NCI-H2029 treated with DMSO at 0.1 percent for 48 hours (cell line): Measurements from ENCODE around the gene CALML3.

Source experiments
- DNase-seq: peaks from one replicate; lab custom pipeline; 2025; lab: John Stamatoyannopoulos, UW

Gene CALML3

DNA sequence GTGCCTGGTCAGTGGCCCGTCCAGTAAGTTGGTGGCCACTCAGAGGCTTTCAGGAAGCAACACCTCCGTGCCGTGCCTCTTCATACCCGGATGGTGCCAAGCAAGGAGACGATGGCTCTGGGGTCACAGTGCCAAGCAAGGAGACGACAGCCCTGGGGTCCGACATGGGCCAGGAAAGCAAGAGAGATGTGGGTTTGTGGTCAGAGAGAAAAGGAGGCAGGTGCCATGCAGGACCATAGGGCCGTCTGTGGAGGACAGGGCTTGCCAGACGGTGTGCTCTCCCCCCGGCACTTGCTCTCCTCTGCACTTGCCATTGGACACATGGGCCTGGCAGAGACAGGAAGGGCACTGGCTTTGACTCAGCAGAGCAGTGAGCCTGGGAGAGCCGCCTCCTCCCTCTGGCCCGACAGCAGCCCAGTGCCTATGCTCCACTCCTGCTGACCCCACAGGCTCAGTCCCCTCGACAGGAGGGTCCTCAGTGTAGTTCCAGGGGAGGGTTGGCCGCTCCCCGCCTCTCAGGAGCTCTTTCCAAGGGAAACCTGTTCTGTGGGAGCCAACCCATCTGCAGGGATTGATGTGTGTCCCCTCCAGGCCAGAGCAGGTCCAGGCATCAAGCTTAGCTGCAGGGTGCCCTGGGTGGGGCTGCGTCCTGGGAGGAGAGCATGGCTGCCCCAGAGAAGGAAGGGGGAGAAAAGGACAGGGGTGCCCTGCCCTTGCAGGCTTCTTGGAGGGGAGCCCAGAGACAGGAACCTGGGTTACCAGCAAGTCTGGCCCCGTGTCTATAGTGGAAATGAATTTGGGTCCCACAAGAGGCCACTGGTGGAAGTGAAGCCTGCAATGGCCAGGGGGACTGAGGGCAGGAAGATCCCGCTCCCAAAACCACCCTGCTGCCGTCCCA lies 17.8 kb upstream of the CALML3 start:
- DNase-seq = no peak

- DNase-seq = no peak
Measured at GRCh38 chr10:5507649-5508131, 17.1 kb upstream of the CALML3 start.

- DNase-seq = no peak
Measured at GRCh38 chr10:5508161-5508604, 16.6 kb upstream of the CALML3 start.

- no peak for DNase-seq
Measured at GRCh38 chr10:5508786-5509185, 16.0 kb upstream of the CALML3 start.

DNA sequence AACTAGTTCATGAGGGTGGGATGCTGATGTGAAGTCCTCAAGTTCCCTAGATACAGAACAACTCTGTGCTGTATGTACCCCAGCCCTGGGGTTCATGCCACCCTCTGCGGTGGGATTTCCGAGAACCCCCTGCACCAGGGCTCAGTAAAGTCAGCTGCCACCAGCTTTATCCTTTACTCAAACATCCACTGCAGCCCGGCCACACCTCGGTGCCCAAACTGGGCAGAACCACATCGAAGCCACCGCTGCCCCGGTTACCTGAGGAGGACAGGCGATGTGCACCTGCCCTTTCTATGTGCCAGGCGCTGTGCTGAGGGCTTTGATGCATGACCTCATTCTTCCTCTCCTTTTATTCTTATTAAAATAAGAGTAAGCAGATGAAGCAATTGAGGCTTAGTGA lies 15.5 kb upstream of the CALML3 start:
- no peak for DNase-seq

DNA sequence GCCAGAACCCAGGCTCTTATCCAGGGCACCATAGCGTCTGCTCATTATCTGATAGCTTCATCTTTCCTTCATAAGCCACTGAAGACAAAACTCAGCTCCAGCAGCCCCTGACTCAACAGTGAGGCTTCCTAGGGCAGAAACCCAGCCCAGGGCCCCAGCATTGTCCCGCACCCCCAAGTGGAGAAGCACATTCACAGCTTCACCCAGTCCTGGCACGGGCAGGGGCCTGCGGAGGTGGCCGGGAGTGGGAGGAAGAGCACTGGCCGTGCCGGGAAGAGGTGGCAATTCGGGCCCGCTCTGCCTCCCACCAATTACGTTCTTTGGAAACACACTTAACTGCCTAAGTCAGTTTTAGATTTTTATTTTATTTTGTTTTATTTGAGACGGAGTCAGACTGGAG lies 15.1 kb upstream of the CALML3 start:
- DNase-seq = no peak

- DNase-seq = no peak
Measured at GRCh38 chr10:5510281-5511072, 14.3 kb upstream of the CALML3 start.

DNA sequence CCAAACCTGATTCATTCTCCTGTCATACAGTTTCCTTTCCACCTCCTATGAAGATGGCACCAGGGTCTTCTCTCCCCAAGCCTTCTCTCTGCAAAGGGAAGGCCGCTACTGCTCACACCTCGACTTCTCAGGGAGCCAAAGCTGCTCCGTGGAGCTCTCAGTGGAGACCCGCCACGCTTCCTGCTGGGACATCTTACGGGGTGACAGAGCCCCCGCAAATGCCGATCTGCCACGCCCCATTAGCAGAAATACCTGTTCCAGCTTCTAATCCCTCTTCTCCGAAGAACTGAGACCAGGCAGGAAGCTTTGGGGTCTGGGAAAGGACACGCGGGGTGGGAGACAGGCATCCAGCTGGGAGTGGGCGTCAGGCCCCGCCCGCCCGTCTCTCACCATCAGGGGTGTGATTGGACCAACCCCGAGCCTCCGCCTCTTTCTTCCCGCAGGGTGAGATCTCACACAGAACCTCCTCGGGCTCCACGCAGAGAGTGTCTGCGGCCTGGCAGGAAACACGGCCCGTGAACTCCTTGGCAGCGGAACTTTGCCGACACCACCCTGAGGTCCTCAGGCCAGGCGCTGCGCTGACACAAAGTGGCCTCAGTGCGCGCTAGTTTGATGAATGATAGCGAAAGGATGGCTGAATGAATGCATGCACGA lies 13.4 kb upstream of the CALML3 start:
- no peak for DNase-seq

DNA sequence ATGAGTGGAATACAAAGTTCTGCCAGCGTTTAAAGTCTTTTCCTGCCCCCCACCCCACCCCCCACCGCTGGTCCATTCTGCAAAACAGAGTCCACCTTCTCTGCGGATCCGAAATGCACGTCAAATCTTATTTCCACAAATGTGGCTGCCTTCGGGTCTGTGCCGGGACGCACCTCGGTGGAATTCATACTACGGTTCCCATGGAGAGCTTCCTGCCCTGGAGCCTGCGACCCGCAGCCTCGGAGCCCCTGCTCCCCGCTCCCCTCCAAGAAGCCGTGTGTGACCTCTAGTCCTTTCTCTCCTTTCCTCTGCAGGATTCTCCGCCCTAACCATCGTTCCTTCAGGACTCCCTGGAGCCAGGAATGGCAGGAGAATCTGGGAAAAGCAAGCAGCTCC lies 12.9 kb upstream of the CALML3 start:
- no peak for DNase-seq

- no peak for DNase-seq
Measured at GRCh38 chr10:5512331-5512730, 12.4 kb upstream of the CALML3 start.

GRCh38 chr10:5512881-5513612 lies 11.7 kb upstream of the CALML3 start:
- no peak for DNase-seq

DNA sequence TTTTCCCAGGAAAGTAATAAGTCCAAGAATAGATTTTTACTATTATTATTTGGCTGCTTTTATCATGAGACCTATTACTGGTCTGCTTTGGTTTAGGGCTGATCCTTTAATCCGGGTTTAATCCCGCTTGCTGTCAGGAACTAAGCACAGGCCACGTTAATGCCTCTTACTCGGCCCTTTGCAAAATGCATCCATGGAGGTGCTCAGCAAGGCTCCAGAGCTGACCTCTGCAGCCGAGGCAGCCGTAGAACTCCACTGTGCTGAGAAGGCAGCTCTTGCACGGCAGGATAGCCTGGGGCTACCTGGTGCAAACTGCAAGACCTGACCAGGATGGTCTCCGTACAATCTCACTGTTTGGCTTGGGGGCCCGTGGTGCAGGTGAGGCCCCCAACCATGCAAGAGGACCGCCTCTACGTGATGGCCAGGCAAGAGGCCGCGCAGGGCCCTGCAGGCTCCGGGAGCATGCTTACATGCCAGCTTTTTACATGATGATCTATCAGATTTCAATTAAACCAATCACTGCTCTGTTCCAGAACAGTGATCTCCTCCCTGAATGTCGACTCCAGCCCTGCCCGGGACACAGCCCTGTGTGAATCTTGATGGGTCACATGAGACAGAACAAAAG lies 10.4 kb upstream of the CALML3 start:
- DNase-seq = no peak

DNA sequence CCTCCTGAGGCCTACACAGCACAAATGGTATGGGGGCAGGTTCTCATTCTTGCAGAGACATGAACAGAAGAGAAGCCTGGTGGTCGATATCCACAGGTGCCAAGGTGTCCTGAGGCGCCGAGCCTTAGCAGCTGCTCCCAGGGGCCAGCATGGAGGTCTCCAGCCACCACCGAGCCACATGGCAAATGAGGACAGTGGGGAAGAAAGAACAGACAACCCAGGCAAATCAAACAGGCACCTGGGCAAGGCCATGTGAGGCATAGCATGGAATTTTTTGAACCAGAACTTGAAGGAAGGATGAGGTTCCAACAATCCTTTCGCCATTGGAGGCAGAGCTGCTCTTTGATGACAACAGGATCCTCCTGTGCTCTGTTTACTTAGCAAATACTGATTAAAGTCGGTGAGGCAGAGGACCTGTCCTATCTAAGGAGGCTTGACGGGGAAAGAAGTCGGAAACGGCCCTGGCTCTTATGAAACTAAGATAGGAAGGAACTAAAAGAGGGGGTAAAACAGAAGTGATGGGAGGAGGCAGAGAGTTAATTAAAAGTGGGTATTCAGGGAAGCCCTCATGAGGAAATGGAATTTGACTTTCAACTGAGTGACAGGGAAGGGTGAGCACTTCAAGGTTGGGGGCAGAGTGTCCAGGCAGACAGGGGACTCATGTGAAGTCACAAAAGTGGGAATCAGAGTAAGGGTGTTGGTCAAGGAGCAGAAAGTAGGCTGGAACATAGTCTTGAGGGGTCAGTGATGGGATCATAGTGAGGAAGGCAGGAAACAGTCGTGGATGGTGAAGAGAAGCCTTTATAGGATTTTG lies 8.6 kb upstream of the CALML3 start:
- DNase-seq = no peak

GRCh38 chr10:5517546-5517945 lies 7.2 kb upstream of the CALML3 start:
- no peak for DNase-seq

DNA sequence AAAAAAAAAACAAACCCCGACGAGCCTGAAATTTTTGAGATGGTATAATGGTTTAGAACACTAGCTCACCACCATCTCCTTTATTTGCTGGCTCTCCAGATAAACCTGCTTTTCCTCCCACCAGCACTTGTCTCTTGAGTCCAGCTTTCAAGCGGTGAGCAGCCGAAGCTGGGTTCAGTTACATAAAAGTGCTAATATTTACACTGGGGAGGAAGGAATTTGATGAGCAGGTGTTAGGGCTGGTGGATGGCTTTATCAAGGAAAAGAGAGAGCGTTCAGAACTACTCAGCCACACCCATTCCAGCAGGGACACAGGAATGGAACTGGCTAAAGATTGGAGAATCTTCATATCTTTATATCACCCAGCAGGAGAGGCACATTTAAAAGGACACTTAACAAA lies 6.6 kb upstream of the CALML3 start:
- peak; percentile 80 for DNase-seq

DNA sequence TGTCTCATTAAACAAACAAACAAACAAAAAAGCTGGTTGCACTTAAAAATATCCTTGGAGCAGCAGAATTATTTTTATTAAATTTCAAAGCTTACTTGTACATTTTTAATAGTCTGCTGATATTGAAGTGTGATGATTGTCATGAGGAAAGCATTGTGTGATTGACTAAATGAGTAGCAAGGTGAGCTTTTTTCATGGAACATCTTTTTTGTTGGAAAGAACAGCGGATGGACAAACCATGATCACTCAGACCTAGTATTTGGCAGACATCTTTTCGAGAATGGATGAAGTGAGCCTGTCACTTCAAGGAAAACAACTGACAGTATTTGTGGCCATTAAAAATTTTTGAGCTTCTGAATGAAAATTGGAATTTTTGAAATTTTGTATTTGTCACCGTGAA lies 5.7 kb upstream of the CALML3 start:
- no peak for DNase-seq

DNA sequence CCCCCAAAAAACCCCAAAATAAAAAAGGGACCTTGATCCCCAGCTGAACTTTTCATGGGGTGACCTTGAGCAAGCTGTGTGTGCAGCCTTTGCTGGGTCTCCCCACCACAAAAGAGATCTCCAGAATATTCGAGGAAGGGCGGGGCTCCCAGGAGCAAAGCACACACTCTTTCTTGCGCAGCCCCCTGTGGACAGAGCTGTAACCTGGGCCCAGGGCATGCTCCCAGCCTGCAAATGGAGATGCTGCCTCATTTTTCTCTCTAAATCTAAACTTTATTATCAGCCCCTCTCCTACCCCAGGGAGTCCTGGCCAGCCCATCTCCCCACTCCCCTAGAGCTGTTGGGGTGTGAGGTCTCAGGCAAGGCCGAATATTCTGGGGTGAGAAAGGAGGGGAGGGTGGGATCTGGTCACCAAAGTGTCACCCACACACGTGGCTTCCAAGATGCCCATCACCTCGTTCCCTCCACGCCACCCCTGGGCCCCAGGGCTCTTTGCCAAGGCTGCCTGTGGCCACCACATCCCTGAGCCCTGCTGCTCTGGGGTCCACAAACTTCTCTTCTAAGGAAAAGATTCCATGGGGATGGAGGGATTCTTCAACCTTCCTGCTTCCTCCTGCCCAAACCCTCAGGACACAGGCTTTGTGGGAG lies 1.7 kb upstream of the CALML3 start:
- no peak for DNase-seq

GRCh38 chr10:5523796-5524574 lies 776 bp upstream of the CALML3 start:
- DNase-seq = no peak
